ENCODE data around the gene METAP1D.
"Not testable (repeated sequence)": the region's sequence is repeated elsewhere in the genome, so short reads cannot be mapped to it uniquely, and the experiment has no call there.

Gene METAP1D

DNA sequence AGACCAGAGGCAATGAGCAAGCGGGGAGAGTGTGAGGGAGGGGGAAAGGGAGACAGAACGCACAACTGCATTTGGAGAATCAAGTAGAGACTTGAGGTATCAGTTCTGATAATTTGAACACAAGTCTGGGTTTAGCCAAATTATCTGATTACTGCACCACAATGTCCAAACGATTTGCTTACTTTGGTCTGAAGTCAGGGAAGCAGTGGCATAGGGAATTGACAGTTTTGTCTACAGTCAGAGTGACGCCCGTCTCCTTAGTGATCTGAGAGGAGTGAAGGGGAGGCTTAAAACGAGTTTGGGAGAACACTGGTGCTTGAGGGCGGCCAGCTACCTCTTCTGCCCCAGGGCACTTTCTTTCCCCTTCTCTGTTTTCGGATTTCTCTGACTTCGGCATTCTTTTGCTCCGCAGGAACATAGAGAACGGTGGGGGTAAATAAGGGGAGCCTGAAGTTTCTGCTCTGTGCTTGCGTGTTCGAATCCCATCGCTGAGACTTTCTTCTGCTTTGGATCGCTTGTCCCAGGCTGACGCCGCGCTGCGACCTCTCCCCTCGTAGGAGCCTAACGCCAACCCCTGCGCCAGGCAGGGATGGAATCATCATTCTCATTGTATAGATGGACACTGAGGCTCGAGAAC, 105.8 kb downstream of the METAP1D start:
- DNase-seq = no peak

DNA sequence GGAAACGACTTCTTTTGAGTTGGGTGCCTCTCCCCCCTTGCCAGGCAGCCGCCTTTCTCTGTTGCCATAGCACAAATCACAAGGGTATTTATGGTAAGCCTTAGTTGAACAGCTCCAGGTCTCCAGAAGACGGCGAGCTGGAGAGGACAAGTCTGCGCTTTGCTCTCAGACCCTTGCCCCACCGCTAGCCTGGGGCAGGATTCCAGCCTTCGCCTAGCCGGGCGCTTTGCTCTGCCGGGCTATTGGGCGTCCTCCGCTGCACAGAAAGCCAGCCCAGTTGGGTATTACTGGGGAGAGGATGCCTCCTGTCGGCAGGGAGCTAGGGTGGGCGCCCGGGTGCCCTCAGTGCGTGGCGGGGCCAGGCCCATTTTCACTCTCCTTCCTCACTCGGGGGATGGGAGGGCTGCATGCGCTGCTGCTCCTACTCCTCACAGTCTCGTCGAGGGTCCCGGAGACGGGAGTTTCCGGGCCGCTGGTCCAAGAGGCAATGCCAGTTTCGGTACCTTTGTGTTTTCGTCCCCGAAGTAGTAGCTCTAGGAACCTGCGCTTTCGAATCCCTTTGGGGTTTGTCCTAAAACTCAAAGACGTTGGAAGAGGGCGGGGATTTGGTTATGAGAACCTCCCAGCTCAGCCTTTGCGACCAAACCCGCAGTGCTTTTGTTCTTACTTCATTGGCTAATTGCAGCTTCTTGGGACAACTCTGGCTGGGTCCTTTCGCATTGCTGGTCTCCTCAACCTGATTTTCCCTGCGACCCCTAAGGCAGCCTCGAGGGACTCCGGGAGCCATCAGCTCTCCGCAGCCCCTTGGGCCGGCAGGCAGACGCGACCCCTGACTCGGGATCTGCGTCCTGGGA, 106.6 kb downstream of the METAP1D start:
- DNase-seq = peak; percentile 46

DNA sequence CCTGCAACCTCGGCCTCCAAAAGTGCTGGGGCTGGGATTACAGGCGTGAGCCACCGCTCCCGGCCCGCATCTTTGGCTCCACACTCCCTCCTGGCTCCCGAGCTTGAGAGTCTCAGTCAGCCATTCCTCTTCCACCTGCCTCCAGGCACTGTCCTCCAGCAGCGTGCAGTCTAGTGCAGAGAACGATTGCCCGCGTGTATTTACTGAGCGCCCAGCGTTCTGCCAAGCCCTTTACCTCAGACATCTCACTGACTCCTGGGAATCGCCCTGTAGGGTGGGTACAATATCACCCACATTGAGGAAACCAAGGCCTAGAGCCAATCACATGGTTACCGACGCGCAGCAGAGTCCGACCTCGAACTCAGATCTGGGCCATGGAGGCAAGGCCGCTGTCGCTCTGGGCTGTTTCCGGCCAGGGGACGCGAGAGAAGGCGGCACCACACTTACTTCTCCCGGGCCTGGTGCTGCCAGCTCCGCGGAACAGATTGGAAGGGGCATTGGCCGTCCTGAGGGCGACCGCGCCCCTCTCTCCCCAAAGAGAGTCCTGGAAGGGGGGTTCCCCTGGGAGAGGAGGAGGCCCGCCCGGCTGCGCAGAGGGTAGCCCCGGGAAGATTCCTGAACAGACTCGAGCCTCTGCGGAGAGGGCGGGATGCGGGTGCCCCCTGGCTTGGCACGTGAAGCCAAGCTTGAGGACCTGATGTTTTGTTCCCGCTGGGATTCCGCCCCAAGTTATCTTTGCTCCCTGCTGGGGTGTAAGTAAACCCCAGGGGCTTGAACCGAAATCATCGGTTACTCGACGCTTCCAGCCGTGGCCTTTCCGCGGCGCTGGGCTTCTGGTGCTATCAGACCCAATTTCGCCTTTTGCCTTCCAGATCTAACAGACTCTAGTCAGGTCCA, 108.2 kb downstream of the METAP1D start:
- no peak for DNase-seq

DNA sequence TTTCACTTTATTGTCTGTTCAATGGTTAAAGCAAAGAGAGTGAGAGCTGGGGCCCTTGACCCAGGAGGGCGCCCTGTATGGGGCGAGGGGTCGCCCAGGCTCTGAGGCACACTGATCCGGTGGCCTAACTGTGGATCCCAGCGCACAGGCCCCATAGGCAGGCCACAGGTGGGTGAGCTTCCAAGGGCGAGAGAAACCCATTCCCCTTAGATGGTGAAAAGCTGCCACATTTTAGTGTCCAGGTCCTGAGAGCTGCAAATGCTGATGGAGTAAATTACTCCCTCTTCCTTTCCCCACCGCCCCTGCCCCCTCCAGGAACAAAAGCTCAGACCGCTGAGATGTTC, 108.8 kb downstream of the METAP1D start:
- DNase-seq = no peak

DNA sequence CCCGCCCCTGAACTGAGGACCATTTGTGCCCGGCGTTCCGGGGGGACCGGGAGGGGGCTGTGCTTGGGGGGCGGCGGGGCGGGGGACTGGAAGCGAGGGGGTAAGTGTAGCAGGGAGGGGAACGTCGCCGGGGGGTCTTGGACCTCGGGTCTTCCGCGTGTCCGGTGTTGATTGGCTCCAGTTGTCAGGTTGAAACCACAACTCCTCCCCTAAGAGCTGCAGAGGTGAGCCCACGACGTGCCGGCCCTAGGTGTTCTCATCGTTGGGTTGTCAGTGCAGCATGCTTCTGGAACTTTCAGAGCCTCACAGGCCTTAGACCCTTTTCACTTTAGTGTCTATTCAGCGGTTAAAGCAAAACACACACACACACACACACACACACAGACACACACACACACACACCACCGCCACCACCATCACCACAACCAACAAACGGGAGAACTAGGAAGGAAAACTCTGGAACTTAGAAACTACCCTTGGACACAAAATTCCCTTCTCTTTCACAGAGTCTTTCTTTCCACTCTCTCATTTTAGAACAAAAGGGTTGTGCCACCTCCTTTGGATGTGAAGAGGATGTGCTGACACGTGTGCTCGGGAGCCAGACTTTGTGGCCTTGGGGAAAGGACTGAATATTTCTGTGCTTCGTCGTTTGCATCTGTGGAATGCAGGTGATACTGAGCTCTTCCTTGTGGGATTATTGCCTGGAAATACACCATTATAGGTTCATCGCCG, 109.7 kb downstream of the METAP1D start:
- no peak for DNase-seq

DNA sequence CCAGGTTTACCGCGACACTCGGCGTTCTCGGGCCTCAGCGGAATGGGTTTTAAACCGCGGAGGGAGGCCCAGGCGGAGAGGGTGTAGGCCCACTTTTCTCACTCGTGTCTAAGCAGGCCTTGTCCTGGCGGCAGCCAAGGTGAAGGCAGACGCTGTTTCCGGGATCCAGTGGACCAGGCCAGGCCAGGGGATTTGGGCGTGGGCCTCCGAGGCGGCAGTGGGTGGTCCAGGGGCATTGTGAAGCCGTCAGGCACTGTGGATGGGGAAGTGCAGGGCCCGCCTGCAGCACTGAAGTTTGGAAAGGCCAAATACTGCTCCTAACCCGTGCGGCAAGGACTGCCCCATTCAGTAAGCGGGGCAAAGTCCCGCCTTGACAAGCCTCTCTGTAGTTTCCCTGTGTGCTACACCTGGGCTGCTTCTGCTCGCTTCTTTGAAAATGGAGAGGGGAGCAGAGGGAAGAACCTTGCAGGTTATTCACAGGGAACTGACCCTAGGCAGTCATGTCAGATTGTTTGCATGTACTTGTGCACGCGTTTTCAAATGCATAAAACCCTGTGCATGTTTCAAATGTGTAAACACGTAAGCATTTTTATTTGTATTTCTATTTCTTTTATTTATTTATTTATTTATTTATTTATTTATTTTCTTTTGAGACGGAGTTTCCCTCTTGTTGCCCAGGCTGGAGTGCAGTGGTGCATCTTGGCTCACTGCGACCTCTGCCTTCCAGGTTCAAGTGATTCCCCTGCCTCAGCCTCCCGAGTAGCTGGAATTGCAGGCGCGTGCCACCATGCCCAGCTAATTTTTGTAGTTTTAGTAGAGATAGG, 110.4 kb downstream of the METAP1D start:
- DNase-seq = no peak

DNA sequence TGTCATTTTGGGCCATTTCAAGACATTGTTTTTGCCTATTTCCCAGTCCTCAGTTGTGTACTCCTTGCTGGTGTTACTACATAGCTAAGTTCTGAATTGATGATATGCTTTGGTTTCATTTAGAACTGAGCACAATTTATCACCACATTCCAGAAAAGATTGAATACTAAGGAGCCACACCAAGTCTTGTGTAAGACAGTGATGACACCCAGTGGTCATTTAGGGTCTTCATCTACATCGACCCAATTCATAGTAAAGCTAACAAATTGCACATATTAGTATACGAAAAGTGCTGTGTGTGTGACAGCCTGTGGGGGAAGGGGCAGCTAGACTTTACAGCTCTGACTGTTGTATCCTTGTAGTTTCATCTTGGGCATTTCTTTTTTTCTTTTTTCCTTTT, 113.9 kb downstream of the METAP1D start:
- no peak for DNase-seq

DNA sequence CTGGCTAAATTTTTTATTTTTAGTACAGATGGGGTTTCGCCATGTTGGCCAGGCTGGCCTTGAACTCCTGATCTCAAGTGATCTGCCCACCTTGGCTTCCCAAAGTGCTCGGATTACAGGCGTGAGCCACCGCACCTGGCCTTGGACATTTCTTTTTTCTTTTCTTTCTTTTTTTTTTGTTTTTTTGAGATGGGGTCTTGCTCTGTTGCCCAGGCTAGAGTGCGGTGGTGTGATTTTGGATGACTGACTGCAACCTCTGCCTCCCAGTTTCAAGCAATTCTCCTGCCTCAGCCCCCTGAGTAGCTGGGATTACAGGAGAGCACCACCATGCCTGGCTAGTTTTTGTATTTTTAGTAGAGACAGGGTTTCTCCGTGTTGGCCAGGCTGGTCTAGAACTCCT, 114.4 kb downstream of the METAP1D start:
- DNase-seq = not testable (repeated sequence)

DNA sequence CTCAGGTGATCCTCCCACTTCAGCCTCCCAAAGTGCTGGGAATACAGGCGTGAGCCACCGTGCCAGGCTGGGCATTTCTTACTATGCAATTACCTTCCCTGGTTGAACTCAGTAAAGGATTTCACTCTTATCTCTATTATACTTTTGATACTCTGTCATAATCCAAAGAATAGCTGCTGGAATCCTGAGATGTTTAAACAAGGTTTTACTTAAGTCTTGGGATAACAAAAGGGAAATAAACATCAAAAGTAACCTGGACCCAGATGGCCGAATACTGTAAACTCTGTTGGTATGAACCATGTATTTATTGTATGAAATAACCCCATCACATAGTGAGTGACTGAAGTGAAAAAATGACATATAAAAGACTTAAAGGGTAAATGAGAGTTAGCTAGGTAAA, 114.8 kb downstream of the METAP1D start:
- DNase-seq = no peak

DNA sequence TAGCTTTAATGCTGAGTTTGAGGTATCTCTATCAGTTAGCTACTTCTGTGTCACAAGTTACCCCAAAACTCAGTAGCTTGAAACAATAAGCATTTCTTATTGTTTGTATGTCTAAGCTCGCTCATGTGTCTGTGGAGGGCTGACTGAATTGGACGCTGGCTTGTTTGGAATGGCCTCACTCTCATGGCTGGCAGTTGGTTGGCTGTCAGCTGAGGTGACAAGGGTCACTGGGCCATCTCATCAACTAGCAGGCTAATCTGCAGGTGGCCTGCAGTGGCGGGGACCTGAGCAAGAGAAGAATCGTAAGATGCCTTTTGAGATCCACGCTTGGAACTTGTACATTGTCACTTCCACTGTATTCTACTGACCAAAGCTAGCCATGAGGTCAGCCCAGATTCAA, 116.4 kb downstream of the METAP1D start:
- no peak for DNase-seq

DNA sequence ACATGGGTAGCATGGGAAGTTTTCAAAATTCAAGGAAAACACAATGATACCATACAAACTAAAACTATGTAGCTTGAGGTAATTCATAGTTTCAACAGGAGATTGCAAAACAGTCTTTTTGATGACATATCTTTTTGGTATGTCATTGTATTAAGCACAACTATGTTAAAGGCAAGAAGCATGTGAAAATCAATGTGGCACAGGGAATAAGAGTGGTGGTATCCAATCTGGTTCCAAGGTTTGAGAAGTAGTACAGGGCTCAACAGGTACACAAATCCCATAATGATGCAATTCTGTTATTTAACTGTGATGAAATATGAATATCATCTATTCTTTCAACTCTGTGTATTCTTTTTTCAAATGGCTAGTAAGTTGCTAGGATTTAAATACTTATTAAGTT, 119.3 kb downstream of the METAP1D start:
- no peak for DNase-seq

DNA sequence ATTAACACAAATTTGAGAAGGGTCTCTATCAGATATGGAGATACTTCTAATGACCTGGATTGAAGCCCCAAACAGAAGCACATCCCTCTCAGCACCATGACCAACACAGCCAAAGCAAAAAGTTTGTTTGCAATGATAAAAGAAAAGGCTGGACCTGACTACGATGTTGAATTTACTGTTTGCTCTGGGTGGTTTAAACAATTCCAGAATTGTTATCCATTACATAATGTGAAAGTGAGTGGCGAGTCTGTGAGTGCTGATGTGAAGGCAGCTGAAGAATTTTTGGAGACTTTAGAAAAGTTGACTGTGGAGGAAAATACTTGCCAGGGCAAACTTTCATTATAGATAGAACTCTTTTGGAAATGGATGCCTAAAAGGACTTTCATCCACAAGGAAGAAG, 120.4 kb downstream of the METAP1D start:
- DNase-seq = no peak

DNA sequence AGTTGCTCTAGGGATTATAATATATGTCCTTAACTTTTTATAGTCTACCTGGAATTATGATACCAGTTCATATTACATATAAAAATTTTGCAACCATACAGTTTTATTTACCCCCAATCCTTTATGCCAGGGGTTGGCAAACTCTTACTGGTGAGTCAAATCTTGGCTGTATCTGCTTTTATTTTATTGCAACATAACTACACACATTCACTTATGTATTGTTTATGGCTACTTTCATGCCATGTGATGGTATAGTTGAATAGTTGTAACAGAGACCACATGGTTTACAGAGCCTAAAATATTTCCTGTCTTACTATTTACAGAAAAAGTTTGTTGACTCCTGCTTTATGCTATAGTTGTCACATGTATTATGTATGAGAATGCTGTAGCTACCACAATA, 128.7 kb downstream of the METAP1D start:
- DNase-seq = no peak

DNA sequence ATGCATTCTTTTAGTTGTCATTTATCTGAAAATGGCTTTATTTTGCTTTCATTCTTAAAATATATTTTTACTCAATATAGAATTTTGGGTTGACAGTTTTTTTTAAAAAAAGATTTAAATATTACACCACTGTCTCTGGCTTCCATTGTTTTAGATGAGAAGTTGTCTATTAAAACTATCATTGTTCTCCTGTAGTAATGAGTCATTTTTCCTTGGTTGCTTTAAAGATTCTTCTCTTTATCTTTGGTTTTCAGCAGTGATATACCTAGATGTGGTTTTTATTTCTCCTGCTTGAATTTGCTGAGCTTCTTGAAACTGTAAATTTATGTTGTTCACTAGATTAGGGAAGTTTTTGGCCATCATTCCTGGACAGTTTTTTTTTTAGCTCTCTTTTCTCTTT, 129.7 kb downstream of the METAP1D start:
- no peak for DNase-seq

Measured in activated naive CD4-positive, alpha-beta T cell treated with anti-CD3 and anti-CD28 coated beads, Interleukin-2, amount 50 U/mL, for 16 hours (primary cell).